Measurements from ENCODE around the gene EFCAB11.

DNA sequence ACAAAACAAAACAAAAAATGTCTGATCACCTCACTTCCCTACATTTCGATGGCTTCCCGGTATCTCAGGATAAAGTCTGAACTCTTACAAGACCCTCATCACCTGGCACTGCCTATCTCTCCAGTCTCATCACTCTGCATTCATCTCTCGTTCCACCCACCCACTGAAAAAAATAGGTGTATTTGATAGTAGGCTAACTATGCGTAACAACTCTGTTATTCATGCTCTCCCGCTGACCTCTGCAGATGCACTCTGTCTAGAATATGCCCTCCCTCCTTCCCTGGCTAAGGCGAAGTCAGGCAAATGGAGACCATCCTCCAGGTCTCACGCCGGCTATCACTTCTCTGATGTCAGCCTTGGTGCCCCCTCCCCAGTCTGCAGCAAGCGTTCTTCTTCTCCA is 44.9 kb downstream of the EFCAB11 start:
- no peak for TF ChIP-seq PATZ1 (CRISPR knock-in tag; IDR thresholded peaks at IDR 0.05; ENCODE audit: borderline replicate concordance)
- no peak for TF ChIP-seq ZFP3 (CRISPR knock-in tag; IDR thresholded peaks at IDR 0.05)
- no peak for TF ChIP-seq PPARA (CRISPR knock-in tag; IDR thresholded peaks at IDR 0.05; ENCODE audit: borderline replicate concordance)
- no peak for TF ChIP-seq ZNF70 (CRISPR knock-in tag; IDR thresholded peaks at IDR 0.05)
